Heart left ventricle (tissue), 16 donors: Measurements from ENCODE around the gene LGR6. TPM values are rescaled to one million over a fixed set of nuclear protein-coding genes. Genes with fewer than 3 reads are reported as not detected.

Experiments used
- ATAC-seq, 4 donors: fragments of 200-7000 bp; cut with Tn5 transposase; one replicate each; pipeline ENCODE4 v1.9.1; 2020 to 2022; ENCODE audit warnings: moderate library complexity in 4 of 4, mild to moderate bottlenecking in 3 of 4, moderate number of reproducible peaks in 1 of 4
- DNase-seq, 5 donors: peaks; one replicate each; pipeline ENCODE4 v3.0.0-alpha.2; 2020
- H3K27ac ChIP-seq, 12 donors: fragments of 200-600 bp; sonication (generic) in 4 of 12; one replicate each; pipeline versions ENCODE4 v1.5.0 to v1.8.0; 2016 to 2022; ENCODE audit warnings: mild to moderate bottlenecking in 2 of 12
- H3K27me3 ChIP-seq, 9 donors: fragments of 200-600 bp; sonication (generic) in 2 of 9; one replicate each; pipeline versions ENCODE4 v1.5.1 to v1.8.0; 2016 to 2022; ENCODE audit warnings: mild to moderate bottlenecking in 3 of 9
- H3K36me3 ChIP-seq, 9 donors: fragments of 200-600 bp; sonication (generic) in 2 of 9; one replicate each; pipeline versions ENCODE4 v1.5.0 to v1.8.0; 2018 to 2022; ENCODE audit warnings: mild to moderate bottlenecking in 2 of 9
- H3K4me1 ChIP-seq, 12 donors: fragments of 200-600 bp; sonication (generic) in 4 of 12; one replicate each; pipeline versions ENCODE4 v1.5.0 to v1.8.0; 2016 to 2022; ENCODE audit warnings: mild to moderate bottlenecking in 3 of 12
- H3K4me3 ChIP-seq, 12 donors: fragments of 200-600 bp; sonication (generic) in 4 of 12; one replicate each; pipeline versions ENCODE4 v1.5.0 to v1.8.0; 2017 to 2022; ENCODE audit warnings: mild to moderate bottlenecking in 9 of 12, moderate library complexity in 4 of 12
- H3K9me3 ChIP-seq, 12 donors: fragments of 200-600 bp; sonication (generic) in 4 of 12; one replicate each; pipeline versions ENCODE4 v1.5.0 to v1.8.0; 2016 to 2022; ENCODE audit warnings: mild to moderate bottlenecking in 1 of 12
- POLR2A ChIP-seq, 2 donors: fragments of 450-650 bp; IDR thresholded peaks; one replicate each; pipeline ENCODE4 v1.6.1; 2017; ENCODE audit warnings: antibody characterized with exemption in 2 of 2, mild to moderate bottlenecking in 2 of 2, moderate library complexity in 2 of 2
- WGBS, 4 donors: extraction: QIAGEN DNeasy Blood & Tissue Kit in 2 of 4; methylation state at CpG; one replicate each; pipeline versions ENCODE4 v1.1.5 to v1.1.7; 2013 to 2018; 5-methylcytosine and 5-hydroxymethylcytosine counted together
- intact Hi-C, 10 donors: fragments of 100-400 bp; cut with DNase I; formaldehyde crosslinking; loops; one replicate each; pipeline versions ENCODE4 v1.11.1 to v1.14.2; 2022
- polyA plus RNA-seq, 2 donors: library from polyadenylated mRNA; stranded (reverse); fragments of 200-250 nt; gene quantifications; one replicate each; pipeline ENCODE4 v1.2.3, GENCODE V29; 2013
- total RNA-seq, 9 donors: library from RNA; depleted of rRNA in 2 of 9; stranded (reverse); fragments of >200 nt in 2 of 9; fragmentation: NEBNext Ultra II Directional in 3 of 9; extraction: Animal tissue kit (Norgen Biotek cat#: 25700) in 3 of 9; gene quantifications; one replicate each; pipeline versions ENCODE4 v1.1.0 to v1.2.4, GENCODE V29; 2016 to 2023
- TF ChIP-seq, protein P1 (sequence below), 12 donors: fragments of 200-600 bp; sonication (generic) in 4 of 12; IDR thresholded peaks; one replicate each; pipeline versions ENCODE4 v1.5.0 to v1.8.0; 2018 to 2022; ENCODE audit warnings: antibody characterized with exemption in 12 of 12, mild to moderate bottlenecking in 5 of 12
- donor health status: ischemic (EF 13 %, LVEDD 7.1; RV severe dilation, severe dysfunction).
- donor health status: healthy with polysubstance abuse.
- donor health status: DM: no; HTN: yes; CAD: no.
- donor health status: DM: no; HTN: no; CAD: no.
- donor health status: ischemic (EF 25% LVEDD 6.9; RV normal size, moderate dysfunction).
- donor health status: ischemic (EF 25% LVEDD 5.7; RV mildly dilated, moderate dysfunction).
- donor health status: healthy.
- donor health status: DM: yes; HTN: yes; CAD: no.
- donor health status: ischemic (EF 35%, LVEDD 5.7; RV mildly dilated, moderate dysfunction).
- donor health status: nonischemic (EF 11% LVEDD 7.7; RV severe dilation, severe dysfunction).
- donor health status: DM: yes; HTN: yes; CAD: no.
- donor health status: PGD.
- donor health status: ischemic (EF 29% LVEDD 5.4; RV normal size, mild dysfunction).
- donor health status: nonischemic (EF 23%, LVEDD 6.1; RV moderate dilation, normal function).

The LGR6 gene
- total and polyA plus RNA-seq, 11 donors, result 0.29 to 3.5 (median 1.7) TPM

DNA sequence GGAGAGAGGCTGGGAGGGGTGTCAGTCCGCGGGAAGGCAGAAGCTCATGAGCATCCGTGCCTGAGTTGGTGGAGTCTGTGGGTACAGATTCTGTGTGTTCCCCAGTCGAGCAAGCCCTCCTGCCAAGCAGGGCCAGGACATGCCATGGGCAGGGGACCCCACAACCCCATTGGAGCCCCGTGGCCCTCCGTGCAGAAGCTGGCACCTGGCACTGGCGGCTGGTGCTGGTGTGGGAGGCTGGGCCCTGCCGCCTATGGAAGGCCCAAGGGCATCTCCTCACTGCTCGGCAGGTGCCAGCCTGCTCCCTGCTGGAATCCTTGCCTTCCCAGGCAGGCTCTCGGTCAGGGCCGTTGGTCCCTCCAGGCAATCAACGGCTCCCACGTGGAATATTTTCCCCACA is 74.4 kb downstream of the LGR6 start:
- WGBS, 4 donors, result 80 to 88% (median 84%) methylated on average over 11 to 13 of the region's 13 CpGs
- Histone ChIP-seq H3K4me1 (peaks cover 0 to 6% (median 0%) of the 10 kb centered on the region in 12 donors), H3K9me3 (no peaks in the 10 kb centered on the region), H3K4me3 (no peak overlapping the region), H3K36me3 (no peaks in the 10 kb centered on the region), H3K27me3 (peaks cover 0 to 28% (median 6%) of the 10 kb centered on the region in 9 donors), H3K27ac (no peak overlapping the region)
- intact Hi-C loops, result no loop called here
- TF ChIP-seq POLR2A (IDR thresholded peaks at IDR 0.05), result no peak
- TF ChIP-seq, protein P1, sequence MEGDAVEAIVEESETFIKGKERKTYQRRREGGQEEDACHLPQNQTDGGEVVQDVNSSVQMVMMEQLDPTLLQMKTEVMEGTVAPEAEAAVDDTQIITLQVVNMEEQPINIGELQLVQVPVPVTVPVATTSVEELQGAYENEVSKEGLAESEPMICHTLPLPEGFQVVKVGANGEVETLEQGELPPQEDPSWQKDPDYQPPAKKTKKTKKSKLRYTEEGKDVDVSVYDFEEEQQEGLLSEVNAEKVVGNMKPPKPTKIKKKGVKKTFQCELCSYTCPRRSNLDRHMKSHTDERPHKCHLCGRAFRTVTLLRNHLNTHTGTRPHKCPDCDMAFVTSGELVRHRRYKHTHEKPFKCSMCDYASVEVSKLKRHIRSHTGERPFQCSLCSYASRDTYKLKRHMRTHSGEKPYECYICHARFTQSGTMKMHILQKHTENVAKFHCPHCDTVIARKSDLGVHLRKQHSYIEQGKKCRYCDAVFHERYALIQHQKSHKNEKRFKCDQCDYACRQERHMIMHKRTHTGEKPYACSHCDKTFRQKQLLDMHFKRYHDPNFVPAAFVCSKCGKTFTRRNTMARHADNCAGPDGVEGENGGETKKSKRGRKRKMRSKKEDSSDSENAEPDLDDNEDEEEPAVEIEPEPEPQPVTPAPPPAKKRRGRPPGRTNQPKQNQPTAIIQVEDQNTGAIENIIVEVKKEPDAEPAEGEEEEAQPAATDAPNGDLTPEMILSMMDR (IDR thresholded peaks at IDR 0.05), result no peak
- ATAC-seq (no peak), DNase-seq (no peak)

DNA sequence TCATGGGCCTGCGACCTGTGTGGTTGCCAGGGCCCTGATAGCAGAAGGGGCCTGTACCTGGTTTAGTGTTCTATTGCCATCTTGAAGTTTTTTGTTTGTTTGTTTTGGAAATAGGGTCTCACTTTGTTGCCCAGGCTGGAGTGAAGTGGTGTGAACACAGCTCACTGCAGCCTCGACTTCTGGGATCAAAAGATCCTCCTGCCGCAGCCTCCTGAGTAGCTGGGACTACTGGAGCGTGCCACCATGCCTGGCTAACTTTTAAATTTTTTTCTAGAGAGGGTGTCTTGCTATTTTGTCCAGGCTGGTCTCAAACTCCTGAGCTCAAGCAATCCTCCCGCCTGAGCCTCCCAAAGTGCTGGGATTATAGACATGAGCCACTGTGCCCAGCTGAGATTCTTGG is 75.2 kb downstream of the LGR6 start:
- no peak for ATAC-seq

GRCh38 chr1:202270871-202271326 is 77.3 kb downstream of the LGR6 start:
- Histone ChIP-seq H3K4me1 (peaks cover 0 to 6% (median 0%) of the 10 kb centered on the region in 12 donors), H3K27ac (no peak overlapping the region), H3K9me3 (no peaks in the 10 kb centered on the region), H3K36me3 (no peaks in the 10 kb centered on the region), H3K27me3 (peaks cover 0 to 10% (median 0%) of the 10 kb centered on the region in 9 donors), H3K4me3 (no peak overlapping the region)
- DNase-seq (peak in 1 of 5 donors; percentile 2), ATAC-seq (no peak)
- intact Hi-C loops, result loop anchor here in 1 of 10 donors (5.0 kb wide), 1 partner anchor 46 kb away; no protein-coding TSS in a partner anchor
- no peak for TF ChIP-seq POLR2A (IDR thresholded peaks at IDR 0.05)
- TF ChIP-seq, protein P1 (IDR thresholded peaks at IDR 0.05), result no peak
- 39 to 47% (median 42%) methylated on average over 8 of the region's 8 CpGs for WGBS, 4 donors

More for the DNA sequence above, 75.2 kb downstream of the LGR6 start:
- DNase-seq, result no peak
- intact Hi-C loops, result no loop called here
- Histone ChIP-seq H3K36me3 (no peaks in the 10 kb centered on the region), H3K27me3 (peaks cover 0 to 24% (median 6%) of the 10 kb centered on the region in 9 donors), H3K9me3 (no peaks in the 10 kb centered on the region), H3K27ac (no peak overlapping the region), H3K4me3 (no peak overlapping the region), H3K4me1 (peaks cover 0 to 6% (median 0%) of the 10 kb centered on the region in 12 donors)
- WGBS, 4 donors, result 88 to 91% (median 89%) methylated on average over 5 of the region's 5 CpGs
- TF ChIP-seq POLR2A (IDR thresholded peaks at IDR 0.05), result no peak
- TF ChIP-seq, protein P1 (IDR thresholded peaks at IDR 0.05), result no peak

GRCh38 chr1:202272103-202272845 is 78.7 kb downstream of the LGR6 start:
- TF ChIP-seq, protein P1 (IDR thresholded peaks at IDR 0.05), result no peak
- H3K36me3 ChIP-seq, result no peaks in the 10 kb centered on the region
- no peak for DNase-seq
- H3K9me3 ChIP-seq, result no peaks in the 10 kb centered on the region
- 80 to 82% (median 82%) methylated on average over 8 of the region's 8 CpGs for WGBS, 4 donors
- no peak overlapping the region for H3K4me3 ChIP-seq
- peaks cover 0 to 6% (median 0%) of the 10 kb centered on the region in 12 donors for H3K4me1 ChIP-seq
- H3K27ac ChIP-seq, result no peak overlapping the region
- intact Hi-C loops, result loop anchor here in 1 of 10 donors (5.0 kb wide), 1 partner anchor 45 kb away; no protein-coding TSS in a partner anchor
- H3K27me3 ChIP-seq, result peaks cover 0 to 7% (median 0%) of the 10 kb centered on the region in 9 donors
- no peak for ATAC-seq
